SK-N-DZ (cell line): ENCODE results near the gene CA4.

Source experiments
- DNase-seq: peaks from one replicate; pipeline ENCODE4 v3.0.0-alpha.2; 2015; ENCODE audit warnings: low spot score

CA4 gene

GRCh38 chr17:60129164-60129563, 20.6 kb upstream of the CA4 start:
- DNase-seq: no peak

- no peak for DNase-seq
Measured at GRCh38 chr17:60130466-60130865, 19.3 kb upstream of the CA4 start.

GRCh38 chr17:60134396-60135150, 15.2 kb upstream of the CA4 start:
- DNase-seq: no peak

GRCh38 chr17:60135151-60135950, 14.4 kb upstream of the CA4 start:
- peak; percentile 95 for DNase-seq

- peak; percentile 54 for DNase-seq
Measured at GRCh38 chr17:60135951-60136666, 13.7 kb upstream of the CA4 start.

GRCh38 chr17:60137731-60138130, 12.0 kb upstream of the CA4 start:
- no peak for DNase-seq

- no peak for DNase-seq
Measured at GRCh38 chr17:60138769-60139437, 10.9 kb upstream of the CA4 start.

- DNase-seq: no peak
Measured at GRCh38 chr17:60139438-60140285, 10.1 kb upstream of the CA4 start.

GRCh38 chr17:60141111-60142018, 8.4 kb upstream of the CA4 start:
- DNase-seq: no peak

GRCh38 chr17:60142872-60143499, 6.8 kb upstream of the CA4 start:
- peak; percentile 87 for DNase-seq

- DNase-seq: no peak
Measured at GRCh38 chr17:60145006-60145935, 4.5 kb upstream of the CA4 start.

GRCh38 chr17:60146206-60146605, 3.6 kb upstream of the CA4 start:
- DNase-seq: no peak

GRCh38 chr17:60147553-60148223, 2.1 kb upstream of the CA4 start:
- no peak for DNase-seq

- no peak for DNase-seq
Measured at GRCh38 chr17:60148373-60148772, 1.4 kb upstream of the CA4 start.

GRCh38 chr17:60151355-60151754, 1.6 kb downstream of the CA4 start:
- no peak for DNase-seq

- DNase-seq: no peak
Measured at GRCh38 chr17:60153606-60154390, 4.0 kb downstream of the CA4 start.
